Peyer's patch (tissue), 4 donors: Measurements from ENCODE around the gene LRRC66. TPM values are rescaled to one million over a fixed set of nuclear protein-coding genes. Genes with fewer than 3 reads are reported as not detected.

ENCODE experiments used
- DNase-seq, 3 donors: peaks; one replicate each; pipeline ENCODE4 v3.0.0-alpha.2; 2017 to 2019
- H3K27ac ChIP-seq, 4 donors: fragments of 200-600 bp; sonication (generic); one replicate each; pipeline ENCODE4 v1.5.1; 2016 to 2019
- H3K27me3 ChIP-seq, 2 donors: fragments of 200-600 bp; sonication (generic); one replicate each; pipeline ENCODE4 v1.5.1; 2019
- H3K36me3 ChIP-seq, 3 donors: fragments of 200-600 bp; sonication (generic); one replicate each; pipeline ENCODE4 v1.5.1; 2016 to 2019
- H3K4me1 ChIP-seq, 4 donors: fragments of 200-600 bp; sonication (generic); one replicate each; pipeline ENCODE4 v1.5.1; 2016 to 2019
- H3K4me3 ChIP-seq, 4 donors: fragments of 200-600 bp; sonication (generic); 1 replicate in 3 of 4; 2 replicates in 1 of 4; pipeline ENCODE4 v1.5.1; 2016 to 2019; ENCODE audit warnings: mild to moderate bottlenecking in 1 of 4
- H3K9me3 ChIP-seq, 4 donors: fragments of 200-600 bp; sonication (generic); one replicate each; pipeline ENCODE4 v1.5.1; 2016 to 2019; ENCODE audit warnings: mild to moderate bottlenecking in 1 of 4
- POLR2A ChIP-seq, 2 donors: fragments of 450-650 bp; IDR thresholded peaks; one replicate each; pipeline ENCODE4 v1.5.1; 2017; ENCODE audit warnings: antibody characterized with exemption in 2 of 2, mild to moderate bottlenecking in 2 of 2, moderate library complexity in 2 of 2
- total RNA-seq, 4 donors: library from RNA; depleted of rRNA; stranded (reverse); fragments of >200 nt; gene quantifications; one replicate each; pipeline ENCODE4 v1.1.0, GENCODE V29; 2016
- TF ChIP-seq, protein P1 (sequence below), 6 experiments: fragments of 450-650 bp in 4 of 6; fragments of 200-600 bp in 2 of 6; sonication (generic) in 1 of 6; IDR thresholded peaks; one replicate each; pipeline ENCODE4 v1.5.1; 2017 to 2019; ENCODE audit warnings: antibody characterized with exemption in 6 of 6, mild to moderate bottlenecking in 3 of 6, moderate library complexity in 1 of 6

Gene LRRC66
- total RNA-seq, 4 donors from 2014 or later = 1.7 to 53.4 (median 36.9) TPM

DNA sequence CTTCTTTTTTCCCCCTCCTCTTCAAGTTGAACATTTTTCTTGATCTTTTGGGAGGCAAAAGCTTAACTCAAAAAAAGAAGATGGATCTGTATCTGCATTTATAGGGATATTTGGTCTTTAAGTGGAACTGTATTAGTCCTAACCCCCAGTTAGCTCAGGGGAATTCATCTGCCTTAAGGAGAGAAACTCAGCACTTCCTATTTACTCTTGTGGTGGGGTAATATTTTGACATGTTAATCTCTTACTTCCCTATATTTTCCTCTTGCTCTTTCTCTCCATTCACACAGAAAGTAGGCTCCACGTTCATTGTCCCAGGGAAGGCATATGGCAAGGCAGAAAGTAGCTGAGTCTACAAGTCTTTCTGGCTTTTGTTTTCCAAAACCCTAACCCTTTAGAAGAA, 5.3 kb downstream of the LRRC66 start:
- Histone ChIP-seq H3K27ac (no peak overlapping the region), H3K27me3 (no peaks in the 10 kb centered on the region), H3K9me3 (no peaks in the 10 kb centered on the region), H3K4me3 (peak overlapping the region in 1 of 4 donors; percentile 35), H3K4me1 (peaks cover 0 to 30% (median 0%) of the 10 kb centered on the region in 4 donors), H3K36me3 (peaks cover 0 to 7% (median 0%) of the 10 kb centered on the region in 3 donors)
- no peak for DNase-seq
- no peak for TF ChIP-seq POLR2A (IDR thresholded peaks at IDR 0.05)
- TF ChIP-seq, protein P1, sequence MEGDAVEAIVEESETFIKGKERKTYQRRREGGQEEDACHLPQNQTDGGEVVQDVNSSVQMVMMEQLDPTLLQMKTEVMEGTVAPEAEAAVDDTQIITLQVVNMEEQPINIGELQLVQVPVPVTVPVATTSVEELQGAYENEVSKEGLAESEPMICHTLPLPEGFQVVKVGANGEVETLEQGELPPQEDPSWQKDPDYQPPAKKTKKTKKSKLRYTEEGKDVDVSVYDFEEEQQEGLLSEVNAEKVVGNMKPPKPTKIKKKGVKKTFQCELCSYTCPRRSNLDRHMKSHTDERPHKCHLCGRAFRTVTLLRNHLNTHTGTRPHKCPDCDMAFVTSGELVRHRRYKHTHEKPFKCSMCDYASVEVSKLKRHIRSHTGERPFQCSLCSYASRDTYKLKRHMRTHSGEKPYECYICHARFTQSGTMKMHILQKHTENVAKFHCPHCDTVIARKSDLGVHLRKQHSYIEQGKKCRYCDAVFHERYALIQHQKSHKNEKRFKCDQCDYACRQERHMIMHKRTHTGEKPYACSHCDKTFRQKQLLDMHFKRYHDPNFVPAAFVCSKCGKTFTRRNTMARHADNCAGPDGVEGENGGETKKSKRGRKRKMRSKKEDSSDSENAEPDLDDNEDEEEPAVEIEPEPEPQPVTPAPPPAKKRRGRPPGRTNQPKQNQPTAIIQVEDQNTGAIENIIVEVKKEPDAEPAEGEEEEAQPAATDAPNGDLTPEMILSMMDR (IDR thresholded peaks at IDR 0.05) = no peak

DNA sequence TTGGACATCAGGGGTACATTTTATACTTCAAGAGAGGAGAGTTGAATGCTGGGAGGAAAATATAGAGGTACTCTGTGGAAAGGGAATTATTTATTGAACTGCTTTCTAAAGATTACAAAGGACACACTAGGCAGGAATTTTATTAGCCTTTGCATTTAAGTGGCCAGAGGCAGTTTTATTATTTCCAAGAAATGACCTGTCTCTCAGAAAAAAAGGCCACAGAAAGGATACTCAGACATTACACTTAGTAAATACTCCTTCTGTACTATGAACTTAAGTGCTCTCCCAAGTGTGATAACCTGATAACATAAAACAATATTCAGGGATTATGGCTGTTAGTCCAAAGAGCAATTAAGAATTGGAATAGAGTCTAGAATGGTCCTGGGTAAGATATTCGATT, 7.5 kb downstream of the LRRC66 start:
- H3K9me3 ChIP-seq = no peaks in the 10 kb centered on the region
- peak overlapping the region in 1 of 4 donors; percentile 19 for H3K27ac ChIP-seq
- H3K4me3 ChIP-seq = no peak overlapping the region
- H3K4me1 ChIP-seq = peaks cover 0 to 20% (median 0%) of the 10 kb centered on the region in 4 donors
- no peak for TF ChIP-seq POLR2A (IDR thresholded peaks at IDR 0.05)
- TF ChIP-seq, protein P1 (IDR thresholded peaks at IDR 0.05) = no peak
- DNase-seq = no peak
- no peaks in the 10 kb centered on the region for H3K27me3 ChIP-seq
- H3K36me3 ChIP-seq = peaks cover 0 to 7% (median 0%) of the 10 kb centered on the region in 3 donors

DNA sequence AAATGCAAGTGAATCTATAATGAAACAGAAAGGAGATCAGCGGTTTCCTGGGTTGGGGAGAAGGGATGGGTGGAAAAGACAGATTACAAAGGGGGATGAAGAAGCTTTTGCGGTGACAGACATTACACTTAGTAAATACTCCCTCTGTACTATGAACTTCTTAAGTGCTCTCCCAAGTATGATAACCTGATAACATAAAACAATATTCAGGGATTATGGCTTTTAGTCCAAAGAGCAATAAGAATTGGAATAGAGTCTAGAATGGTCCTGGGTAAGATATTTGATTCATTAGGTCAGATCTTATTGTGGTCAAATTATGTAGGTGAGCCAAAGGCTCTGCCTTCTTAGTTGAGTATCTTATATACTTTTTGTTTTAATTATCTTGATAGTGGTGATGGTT, 9.2 kb downstream of the LRRC66 start:
- H3K9me3 ChIP-seq = no peaks in the 10 kb centered on the region
- H3K27ac ChIP-seq = no peak overlapping the region
- peaks cover 0 to 20% (median 0%) of the 10 kb centered on the region in 4 donors for H3K4me1 ChIP-seq
- DNase-seq = no peak
- no peaks in the 10 kb centered on the region for H3K27me3 ChIP-seq
- H3K4me3 ChIP-seq = no peak overlapping the region
- no peak for TF ChIP-seq POLR2A (IDR thresholded peaks at IDR 0.05)
- TF ChIP-seq, protein P1 (IDR thresholded peaks at IDR 0.05) = no peak
- peaks cover 0 to 7% (median 0%) of the 10 kb centered on the region in 3 donors for H3K36me3 ChIP-seq

DNA sequence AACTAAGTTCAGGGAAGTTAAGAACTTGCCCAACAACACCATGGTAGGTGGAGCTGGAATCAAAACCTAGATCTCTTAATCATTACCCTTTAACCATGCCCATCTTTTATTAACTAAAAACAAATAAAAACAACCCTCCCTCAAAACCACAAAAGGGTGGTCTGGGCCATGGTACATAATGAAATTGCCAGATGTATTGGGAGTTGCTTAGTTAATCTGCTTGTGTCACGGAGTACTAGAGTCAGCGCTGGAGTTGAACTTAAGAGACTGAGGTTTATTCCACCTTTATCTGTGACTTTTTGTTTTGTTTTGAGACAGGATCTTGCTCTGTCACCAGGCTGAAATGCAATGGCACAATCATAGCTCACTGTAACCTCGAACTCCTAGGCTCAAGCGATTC, 13.3 kb downstream of the LRRC66 start:
- no peak for TF ChIP-seq POLR2A (IDR thresholded peaks at IDR 0.05)
- TF ChIP-seq, protein P1 (IDR thresholded peaks at IDR 0.05) = no peak
- DNase-seq = no peak

DNA sequence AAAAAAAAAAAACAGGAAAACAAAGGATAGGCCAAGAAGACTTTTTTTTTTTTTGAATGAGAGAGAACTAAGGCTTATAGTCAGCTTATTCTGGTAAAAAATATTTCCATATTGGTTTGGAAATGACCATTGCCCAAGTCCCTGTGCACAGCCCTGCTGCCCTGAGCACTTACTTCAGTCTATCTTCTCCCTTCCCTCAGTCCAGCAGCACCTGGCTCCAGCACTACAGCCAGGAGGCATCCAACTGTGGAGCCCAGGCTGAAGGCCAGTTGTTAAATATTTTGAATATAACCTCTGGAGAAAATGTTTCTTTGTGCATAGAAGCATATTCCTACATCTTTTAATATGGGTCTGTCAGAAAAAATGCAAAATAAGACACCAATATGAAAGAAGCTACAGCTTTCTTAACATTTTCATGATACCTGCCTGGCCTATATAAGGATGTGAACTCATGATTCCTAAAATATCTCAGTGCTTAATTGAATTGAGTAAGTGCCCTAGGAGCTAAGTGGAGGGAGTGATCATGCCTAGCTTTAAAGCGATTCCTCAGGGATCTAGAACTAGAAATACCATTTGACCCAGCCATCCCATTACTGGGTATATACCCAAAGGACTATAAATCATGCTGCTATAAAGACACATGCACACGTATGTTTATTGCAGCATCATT, 14.4 kb downstream of the LRRC66 start:
- Histone ChIP-seq H3K4me1 (peaks cover 0 to 5% (median 0%) of the 10 kb centered on the region in 4 donors), H3K4me3 (no peak overlapping the region), H3K27me3 (no peaks in the 10 kb centered on the region), H3K36me3 (no peaks in the 10 kb centered on the region), H3K9me3 (no peaks in the 10 kb centered on the region), H3K27ac (no peak overlapping the region)
- DNase-seq = no peak
- TF ChIP-seq, protein P1 (IDR thresholded peaks at IDR 0.05) = no peak
- no peak for TF ChIP-seq POLR2A (IDR thresholded peaks at IDR 0.05)

More for the DNA sequence above, 13.3 kb downstream of the LRRC66 start:
- H3K36me3 ChIP-seq = no peaks in the 10 kb centered on the region
- no peak overlapping the region for H3K27ac ChIP-seq
- H3K4me3 ChIP-seq = no peak overlapping the region
- peaks cover 0 to 11% (median 0%) of the 10 kb centered on the region in 4 donors for H3K4me1 ChIP-seq
- no peaks in the 10 kb centered on the region for H3K9me3 ChIP-seq
- no peaks in the 10 kb centered on the region for H3K27me3 ChIP-seq
